T-helper 1 cell (primary cell): ENCODE results near the gene GRAMD1A.
"Not testable (repeated sequence)": the region's sequence is repeated elsewhere in the genome, so short reads cannot be mapped to it uniquely, and the experiment has no call there.

ENCODE experiments used
- DNase-seq, 5 donors: peaks; one replicate each; pipeline ENCODE4 v3.0.0-alpha.2; 2012 to 2020

Gene GRAMD1A

GRCh38 chr19:35021016-35021415, 20.9 kb downstream of the GRAMD1A start:
- DNase-seq = no peak

DNA sequence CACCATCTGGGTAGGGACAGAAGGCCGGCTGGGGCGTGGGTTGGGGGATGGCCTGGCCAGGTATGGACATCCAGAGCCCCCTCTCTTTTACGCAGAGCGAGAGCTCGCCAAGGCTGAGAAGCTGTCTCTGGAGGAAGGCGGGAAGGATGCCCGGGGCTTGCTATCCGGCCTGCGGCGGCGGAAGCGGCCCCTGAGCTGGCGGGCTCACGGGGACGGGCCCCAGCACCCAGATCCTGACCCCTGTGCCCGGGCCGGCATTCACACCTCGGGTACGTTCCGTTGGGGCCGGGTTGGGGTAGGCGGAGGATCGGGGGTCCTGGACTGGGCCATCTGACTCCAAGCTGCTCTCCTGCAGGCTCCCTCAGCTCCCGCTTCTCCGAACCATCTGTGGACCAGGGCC, 21.5 kb downstream of the GRAMD1A start:
- no peak for DNase-seq

DNA sequence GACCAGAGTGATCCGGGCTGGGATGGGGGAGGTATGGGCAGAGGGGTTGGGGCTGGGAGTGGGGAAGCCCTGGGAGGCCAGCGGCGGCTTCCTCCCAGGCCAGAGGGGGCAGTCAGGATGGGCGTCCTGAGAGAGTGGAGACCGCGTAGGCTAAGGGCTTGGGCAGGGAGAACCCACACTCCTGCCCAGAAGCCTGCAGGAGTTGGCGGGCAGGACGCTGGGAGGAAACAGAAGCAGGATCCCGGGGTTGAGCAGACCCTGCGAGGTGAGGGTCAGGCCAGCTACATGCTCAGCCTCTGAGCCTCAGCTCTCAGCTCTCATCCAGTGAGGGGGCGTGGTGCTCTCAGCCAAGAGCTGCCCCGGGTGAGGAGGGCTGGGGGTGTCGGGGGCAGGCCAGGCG, 22.3 kb downstream of the GRAMD1A start:
- DNase-seq = no peak

GRCh38 chr19:35023428-35023827, 23.3 kb downstream of the GRAMD1A start:
- DNase-seq = no peak

DNA sequence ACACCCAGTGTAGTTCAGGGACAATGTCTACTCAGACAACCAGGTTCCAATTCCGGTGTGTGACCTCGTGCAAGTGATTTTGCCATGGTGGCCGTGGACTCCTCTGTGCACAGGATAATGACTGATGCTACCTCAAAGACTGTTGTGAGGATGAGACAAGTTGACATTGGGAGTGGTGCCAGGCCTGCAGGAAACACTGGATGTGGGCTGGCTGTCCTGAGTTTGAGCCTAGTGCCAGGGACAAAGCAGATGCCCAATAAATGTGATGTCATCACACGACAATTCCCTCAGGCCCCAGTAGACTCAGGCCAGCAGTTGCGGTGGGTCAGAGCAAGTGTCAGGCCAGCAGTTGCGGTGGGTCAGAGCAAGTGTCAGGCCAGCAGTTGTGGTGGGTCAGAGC, 24.0 kb downstream of the GRAMD1A start:
- DNase-seq = no peak

DNA sequence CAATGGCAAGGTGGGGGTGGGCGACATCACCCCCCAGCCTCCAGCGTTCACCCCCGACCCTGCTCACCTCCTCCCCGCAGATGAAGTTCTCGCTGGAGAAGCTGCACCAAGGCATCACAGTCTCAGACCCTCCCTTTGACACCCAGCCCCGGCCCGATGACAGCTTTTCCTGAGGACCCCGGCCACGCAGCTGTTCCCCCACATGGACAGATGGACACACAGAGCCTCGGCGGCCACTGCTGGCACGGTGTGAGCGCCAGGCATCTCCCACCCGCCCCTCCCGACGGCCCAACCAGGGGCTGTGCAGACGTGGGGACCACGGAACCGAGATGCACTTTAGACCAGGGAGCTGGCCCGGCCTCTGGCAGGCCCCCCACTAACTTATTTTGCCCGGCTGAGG, 25.8 kb downstream of the GRAMD1A start:
- no peak for DNase-seq

DNA sequence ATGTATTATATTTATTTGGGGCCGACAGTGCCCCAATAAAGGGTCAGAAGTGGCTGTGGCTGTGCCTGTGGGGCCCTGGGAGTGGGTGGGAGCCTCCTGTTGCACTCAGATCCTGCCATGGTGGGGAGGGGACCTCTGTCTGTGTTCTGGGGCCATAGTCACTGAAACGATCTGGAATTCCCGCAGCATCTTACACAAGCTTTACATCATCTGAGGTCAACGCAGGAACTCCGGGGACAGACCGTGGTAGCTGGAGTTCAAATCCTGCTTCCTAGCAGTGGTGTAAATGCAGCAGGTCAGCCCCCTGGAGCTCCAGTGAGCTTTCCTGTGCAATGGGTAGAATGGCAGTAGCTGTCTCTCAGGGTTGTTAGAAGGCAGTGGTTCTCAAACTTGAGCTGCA, 26.3 kb downstream of the GRAMD1A start:
- DNase-seq = no peak

GRCh38 chr19:35027009-35027408, 26.9 kb downstream of the GRAMD1A start:
- DNase-seq = no peak

GRCh38 chr19:35027851-35028599, 27.9 kb downstream of the GRAMD1A start:
- DNase-seq = no peak

GRCh38 chr19:35028600-35028885, 28.4 kb downstream of the GRAMD1A start:
- not testable (repeated sequence) for DNase-seq

DNA sequence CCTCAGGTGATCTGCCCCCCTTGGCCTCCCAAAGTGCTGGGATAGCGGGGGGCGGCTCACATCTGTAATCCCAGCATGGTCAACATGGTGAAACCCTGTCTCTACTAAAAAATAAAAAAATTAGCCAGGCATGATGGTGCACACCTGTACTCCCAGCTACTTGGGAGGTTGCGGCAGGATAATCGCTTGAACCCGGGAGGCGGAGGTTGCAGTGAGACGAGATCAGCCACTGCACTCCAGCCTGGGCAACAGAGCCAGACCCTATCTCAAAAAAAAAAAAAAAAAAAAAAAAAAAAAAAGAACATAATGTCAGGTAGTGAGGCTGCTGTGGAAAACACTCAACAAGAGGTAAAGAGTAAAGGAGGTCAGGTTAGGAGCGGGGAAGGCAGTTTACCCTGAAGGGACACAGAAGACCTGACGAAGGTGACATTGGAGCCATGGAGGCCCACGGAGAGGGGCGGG, 29.2 kb downstream of the GRAMD1A start:
- not testable (repeated sequence) for DNase-seq

GRCh38 chr19:35029737-35030256, 29.7 kb downstream of the GRAMD1A start:
- DNase-seq = no peak

DNA sequence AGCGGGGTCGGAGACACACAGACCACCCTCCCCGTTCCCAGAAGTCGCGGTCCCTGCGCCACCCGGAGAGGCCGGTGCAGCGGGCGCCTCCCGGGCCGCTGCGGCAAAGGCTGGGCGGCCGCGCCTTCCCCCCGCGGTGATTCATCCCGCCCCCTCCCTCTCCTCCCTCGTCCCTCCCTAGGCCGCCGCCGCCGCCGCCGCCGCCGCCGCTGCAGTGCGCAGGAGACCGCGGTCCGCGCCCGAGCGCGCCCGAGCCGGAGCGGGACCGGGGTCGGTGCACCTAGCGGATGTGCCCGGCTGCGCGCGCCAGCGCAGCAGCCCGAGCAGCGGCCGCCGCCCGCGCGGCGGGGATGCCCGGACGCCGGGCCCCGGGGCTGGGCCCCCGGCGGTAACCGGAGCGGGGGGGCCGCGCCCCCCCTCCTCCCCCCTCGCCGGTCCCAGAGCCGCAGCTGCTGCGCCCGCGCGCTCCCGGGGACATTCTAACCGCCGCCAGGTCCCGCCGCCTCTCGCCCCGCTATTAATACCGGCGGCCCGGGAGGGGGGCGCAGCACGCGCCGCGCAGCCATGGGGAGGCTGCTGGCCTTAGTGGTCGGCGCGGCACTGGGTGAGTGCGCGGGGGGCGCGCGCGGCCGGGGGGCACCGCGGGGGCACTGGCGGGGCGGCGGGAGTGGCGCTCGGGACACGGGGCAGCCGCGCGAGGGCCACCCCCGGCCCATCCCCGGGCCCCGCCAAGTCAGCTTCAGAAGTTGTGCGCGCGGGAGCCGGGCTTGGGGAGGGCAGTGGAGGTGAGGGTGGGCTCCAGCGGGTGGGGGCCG, 30.3 kb downstream of the GRAMD1A start, which contains the start of gene SCN1B:
Gene SCN1B, plus strand, starts transcription at position 214 of the 815 bp plus-strand sequence. Its CDS starts 351 bp downstream, at position 565.
- peak in 2 of 5 donors; percentile 45 to 48 for DNase-seq

DNA sequence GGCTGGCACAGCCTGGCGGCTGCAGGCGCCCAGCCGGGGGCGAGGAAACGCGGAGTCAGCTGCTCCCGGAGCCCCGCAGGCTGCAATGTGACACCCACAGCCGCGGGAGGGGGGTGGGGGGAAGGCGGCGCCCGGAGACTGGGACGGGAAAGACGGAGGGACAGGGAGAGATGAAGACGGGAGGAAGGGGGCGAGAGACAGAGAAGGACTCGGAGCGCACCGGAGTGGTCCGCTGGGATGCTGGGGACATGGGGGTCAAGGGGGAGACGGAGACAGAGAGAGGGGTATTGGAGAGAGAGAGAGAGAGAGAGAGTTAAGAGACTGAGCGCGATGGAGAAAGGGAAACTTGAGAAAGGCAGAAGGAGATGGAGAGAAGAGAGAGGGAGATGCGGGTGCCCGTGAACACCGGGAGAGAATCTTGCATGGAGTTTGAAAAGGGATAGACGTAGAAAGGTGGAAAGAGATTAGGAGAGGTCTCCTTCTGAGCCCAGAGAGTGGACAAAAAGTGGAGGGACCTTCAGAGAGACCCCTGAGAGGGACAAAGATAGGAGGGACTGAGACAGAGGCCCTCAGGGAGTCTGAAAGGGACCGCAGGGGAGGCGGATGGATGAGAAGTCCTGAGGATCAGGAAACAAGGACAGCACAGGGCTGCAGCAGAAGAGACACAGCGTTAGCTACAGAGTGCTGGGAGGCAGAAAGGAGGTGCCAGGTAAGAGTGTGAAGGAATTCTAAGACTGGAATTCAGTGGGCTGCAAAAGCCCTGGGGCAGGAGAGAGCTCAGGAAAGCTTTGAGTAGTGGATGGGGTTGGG, 31.2 kb downstream of the GRAMD1A start:
- no peak for DNase-seq

- DNase-seq = no peak
These were observed 32.3 kb downstream of the GRAMD1A start for GRCh38 chr19:35032356-35032865.

DNA sequence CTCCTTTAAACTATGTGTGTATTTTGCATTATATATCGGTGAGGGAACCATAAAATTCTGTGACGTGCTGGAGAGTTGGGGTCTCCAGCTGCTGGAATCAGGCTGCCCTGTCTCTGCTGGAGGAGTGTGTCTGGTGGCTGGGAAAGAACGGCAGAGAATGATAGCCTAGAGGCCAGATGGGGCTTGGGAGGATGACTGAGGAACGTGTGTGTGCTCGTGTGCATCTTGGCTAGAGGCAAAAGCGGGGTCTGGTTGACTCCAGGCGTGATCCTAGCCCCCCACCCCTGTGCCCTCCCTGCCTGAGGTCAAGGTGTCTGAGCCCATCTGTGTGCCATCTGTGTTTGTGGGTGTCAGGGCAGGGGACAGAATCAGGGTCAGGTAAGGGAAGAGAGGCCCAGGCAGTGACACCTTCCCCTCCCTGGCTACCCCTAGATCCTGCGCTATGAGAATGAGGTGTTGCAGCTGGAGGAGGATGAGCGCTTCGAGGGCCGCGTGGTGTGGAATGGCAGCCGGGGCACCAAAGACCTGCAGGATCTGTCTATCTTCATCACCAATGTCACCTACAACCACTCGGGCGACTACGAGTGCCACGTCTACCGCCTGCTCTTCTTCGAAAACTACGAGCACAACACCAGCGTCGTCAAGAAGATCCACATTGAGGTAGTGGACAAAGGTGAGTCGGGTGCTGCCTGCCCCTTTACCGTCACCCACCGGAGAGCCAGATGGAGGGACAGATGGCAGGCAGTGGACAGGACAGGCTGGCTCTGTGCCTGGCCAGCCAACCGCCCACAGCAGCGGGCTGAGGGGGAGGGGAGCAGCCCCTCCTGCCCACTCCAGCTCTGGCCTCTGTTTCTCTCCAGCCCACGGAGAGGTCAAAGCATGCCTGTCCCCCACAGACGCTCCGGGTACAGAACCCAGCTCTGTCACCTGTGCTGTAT, 33.2 kb downstream of the GRAMD1A start:
- DNase-seq = no peak

DNA sequence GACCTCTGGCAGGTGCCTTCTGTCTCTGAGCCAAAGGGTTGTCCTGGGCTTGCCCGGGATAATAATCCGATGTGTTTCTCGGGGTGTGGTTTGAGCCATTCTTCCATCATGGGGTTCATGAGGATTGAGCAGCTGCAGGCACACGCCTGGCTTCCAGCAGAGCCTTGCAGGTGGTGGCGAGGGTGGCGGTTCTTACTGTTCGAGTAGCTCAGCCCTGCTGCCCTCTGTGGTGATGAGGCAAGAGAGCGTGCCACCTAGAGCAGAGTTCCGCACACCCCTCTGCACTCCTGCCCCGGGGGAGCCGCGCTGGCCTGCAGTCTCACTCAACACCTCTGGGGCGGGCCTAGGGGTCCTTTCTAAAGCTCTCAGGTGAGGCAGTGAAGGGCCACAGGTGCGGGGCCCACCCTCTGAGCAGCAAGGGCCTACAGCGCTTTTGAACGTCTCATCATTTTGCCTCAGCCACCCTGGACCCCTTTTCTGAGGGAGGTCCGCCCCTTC, 33.9 kb downstream of the GRAMD1A start:
- no peak for DNase-seq

DNA sequence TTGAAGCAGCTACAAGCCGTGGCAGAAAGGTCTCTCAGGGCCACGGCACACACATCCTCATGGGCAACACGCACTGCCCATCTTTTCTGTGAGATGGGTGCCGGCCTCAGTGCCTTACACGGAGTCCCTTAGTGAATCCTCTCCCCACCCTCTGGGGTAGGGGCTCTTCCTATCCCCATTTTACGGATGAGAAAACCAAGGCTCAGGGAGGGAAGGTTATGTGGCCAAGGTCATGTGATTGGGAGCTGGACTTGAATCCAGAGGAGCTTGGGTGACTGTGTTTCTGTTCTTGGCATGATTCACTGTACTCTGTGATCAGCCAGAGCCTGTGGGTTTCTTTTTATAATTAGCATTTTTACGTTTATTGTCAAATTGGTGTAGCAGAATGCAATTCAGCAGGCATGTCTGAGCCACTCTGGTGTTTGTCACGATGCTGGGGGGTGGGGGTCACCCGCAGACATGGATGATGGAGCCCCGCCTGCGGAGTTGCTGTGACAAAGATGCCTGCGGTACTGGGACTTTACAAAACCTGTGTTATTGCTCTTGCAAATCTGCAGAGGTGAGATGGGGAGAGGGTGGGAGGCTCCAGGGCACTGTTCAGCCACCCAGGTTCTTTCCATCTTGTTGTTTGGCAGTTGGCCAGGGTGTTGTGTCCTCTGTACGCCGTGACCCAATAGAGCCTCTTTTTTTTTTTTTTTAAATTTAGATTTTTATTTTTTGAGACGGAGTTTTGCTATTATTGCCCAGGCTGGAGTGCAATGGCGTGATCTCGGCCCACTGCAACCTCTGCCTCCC, 34.7 kb downstream of the GRAMD1A start:
- DNase-seq = no peak

DNA sequence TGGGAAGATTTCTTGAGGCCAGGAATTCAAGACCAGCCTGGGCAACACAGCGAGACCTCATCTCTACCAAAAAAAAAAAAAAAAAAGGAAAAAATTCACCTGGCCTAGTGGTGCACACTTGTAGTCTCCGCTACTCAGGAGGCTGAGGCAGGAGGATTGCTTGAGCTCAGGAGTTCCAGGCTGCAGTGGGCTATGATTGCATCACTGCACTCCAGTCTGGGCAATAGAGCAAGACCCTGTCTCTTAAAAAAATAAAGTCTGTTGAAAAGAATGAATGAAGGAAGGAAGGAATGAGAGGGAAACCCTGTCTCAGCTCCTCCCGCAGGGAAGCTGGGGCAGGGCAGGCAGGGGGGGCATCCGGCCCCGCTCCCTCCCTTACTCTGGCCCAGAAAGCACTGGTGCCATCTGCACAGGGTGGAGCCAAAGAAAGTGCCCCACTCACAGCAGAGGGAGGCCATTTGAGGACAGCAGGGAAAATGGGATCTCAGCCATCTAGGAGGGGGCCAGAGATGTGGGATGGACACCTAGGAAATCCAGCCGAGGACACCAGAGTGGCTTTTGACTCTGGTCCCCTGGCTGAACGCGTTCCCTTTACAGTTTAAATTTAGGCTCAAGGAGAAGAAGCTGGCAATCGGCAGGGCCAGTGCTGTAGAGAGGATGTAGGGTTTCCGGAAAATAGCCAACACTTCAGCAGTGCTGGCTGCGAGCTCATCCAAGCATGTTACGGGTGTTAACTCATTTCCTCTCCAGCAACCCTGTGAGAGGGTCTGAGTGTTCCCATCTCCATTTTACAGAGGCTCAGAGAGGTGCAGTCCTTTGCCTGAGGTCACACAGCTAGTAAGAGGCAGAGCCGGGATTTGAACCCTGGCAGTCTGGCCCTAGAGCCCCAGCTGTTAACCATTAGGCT, 37.8 kb downstream of the GRAMD1A start:
- DNase-seq = no peak
